NCI-H774 (cell line): ENCODE measurements around the gene OR10A2.
"Not testable (repeated sequence)": the region's sequence is repeated elsewhere in the genome, so short reads cannot be mapped to it uniquely, and the experiment has no call there.

ENCODE experiments used
- DNase-seq: peaks from one replicate; lab custom pipeline; 2025; lab: John Stamatoyannopoulos, UW

OR10A2 gene, protein sequence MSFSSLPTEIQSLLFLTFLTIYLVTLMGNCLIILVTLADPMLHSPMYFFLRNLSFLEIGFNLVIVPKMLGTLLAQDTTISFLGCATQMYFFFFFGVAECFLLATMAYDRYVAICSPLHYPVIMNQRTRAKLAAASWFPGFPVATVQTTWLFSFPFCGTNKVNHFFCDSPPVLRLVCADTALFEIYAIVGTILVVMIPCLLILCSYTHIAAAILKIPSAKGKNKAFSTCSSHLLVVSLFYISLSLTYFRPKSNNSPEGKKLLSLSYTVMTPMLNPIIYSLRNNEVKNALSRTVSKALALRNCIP

DNA sequence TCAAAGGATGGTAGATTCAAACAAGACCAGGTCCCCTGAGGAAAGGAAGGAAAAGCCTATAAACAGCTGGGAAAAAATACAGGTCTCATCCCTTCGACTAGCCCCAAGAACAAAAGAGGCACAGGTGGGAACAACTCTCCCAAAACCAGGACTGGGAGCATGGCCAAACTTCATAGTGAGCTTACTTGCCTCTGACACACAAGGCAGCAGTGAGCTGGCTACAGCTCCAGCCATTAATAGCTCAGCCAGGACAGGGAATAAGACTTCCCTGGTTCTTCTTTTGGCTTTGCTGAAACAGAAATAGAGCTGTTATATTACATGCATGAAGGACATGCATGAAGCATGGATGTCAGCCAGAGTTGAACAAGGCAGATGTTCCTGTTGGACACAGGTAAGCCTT is at the start of gene OR10A2:
TSS of gene OR10A2 (plus strand) at position 97 of the 400 bp plus-strand sequence. CDS start 6,698 bp downstream, outside the sequence.
- no peak for DNase-seq

DNA sequence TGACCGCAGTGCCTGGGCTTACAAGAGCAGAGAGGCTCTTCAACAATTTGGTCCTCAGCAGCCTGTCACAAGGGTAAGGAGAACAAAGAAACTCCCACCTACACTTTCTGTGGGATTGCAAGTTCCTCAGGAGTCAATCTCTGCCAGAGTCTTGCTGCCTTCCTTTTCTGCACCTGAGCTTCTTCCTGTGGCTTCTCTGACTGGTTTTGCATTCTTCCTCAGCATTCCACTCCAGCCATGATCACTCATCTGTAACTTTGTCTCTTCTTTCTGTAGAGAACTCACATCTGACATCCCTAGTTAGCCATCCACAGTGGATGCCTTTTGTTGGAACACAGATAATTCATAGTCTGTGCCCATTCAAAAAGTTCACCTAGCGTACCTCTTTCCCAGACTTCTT is 49.2 kb upstream of the OR10A2 start:
- no peak for DNase-seq

DNA sequence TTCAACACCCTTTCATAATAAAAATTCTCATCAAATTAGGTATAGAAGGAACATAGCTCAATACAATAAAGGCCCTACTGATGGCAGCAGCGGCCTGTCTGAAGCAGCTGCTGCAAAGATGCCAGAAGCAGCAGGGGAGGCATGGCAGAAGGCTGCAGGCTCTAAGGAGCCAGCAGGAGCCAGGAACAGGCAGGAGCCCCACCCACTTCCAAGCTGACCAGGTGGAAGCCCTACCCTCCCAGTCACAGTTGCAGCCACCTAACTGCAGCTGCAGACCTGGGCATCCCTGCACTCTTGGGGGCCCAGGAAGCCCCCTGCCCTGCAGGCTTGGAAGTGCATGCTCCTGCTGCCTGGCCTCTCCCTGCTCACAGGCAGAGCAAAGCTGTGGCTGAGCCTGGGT is 45.2 kb upstream of the OR10A2 start:
- no peak for DNase-seq

DNA sequence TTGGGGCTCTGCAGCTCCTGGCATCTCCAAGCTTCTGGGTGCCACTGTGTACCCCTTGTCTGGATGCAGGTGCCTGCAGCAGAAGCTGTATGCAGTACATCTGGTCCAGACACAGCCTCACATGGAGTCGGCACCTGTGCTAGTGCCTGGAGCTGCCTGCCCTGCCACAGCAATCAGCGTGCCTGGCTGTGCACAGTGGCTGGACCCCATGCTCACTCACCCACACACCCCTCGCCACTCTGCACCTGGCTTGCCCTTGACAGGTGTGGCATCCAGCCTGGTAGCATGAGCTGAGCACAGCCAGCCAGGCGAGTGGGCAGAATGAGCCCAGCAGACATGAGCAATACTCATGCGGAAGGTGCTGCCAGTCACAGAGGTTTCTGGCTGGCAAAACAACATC is 43.9 kb upstream of the OR10A2 start:
- DNase-seq = no peak

DNA sequence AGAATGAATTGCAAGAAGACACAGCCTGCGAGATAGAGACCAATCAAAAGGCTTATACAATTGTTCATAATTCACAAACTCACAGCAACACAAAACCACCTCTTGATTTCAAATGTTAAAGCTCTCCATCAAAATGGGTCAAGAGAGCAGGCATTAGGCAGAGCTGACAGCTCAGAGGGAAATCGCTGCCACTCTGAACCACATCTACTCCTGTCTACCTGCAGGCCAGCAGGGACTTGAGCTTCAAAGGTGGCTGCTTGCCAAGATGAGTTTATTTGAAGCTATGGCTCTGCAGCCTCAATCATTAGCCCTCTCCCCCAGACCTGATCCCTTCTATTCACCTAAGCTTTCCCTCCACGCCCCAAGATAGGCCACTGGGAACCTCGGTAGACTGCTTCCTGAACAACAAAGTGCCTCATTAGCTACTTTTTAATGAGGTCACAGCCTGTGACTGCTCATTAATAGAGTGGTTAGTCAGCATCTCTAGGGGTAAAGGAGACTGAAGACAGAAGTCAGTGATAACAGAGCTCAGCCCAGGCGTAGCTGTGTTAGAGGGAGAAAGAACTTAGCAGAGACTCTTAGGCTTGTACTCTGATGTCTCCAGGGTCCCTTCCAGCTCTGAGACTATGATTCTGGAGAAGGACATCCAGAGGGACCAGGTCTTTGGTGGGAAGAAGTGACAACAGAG is 38.6 kb upstream of the OR10A2 start:
- DNase-seq = no peak

DNA sequence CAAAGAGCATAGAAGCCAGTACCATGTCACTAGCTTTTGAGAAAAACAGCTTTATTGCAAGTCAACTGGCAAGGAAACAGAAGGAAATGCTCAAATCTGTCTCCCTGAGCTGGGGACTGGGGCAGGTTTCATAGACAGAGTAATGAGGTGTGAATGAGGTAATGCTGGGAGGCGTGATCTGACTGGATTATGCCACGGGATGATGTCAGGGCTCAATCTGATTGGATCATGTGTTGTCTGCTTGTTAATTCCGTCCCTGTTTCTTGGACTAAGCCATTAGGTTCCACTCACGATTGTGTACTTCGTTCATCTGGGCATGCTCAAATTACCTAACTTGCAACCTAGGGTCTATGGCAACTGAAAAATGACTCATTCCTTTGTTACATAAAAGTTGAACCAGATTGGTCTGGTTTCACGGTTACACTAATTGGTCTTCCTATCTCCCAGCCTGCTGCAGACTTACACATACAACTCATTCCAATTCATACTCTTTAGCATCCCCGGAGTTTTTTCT is 37.6 kb upstream of the OR10A2 start:
- no peak for DNase-seq

DNA sequence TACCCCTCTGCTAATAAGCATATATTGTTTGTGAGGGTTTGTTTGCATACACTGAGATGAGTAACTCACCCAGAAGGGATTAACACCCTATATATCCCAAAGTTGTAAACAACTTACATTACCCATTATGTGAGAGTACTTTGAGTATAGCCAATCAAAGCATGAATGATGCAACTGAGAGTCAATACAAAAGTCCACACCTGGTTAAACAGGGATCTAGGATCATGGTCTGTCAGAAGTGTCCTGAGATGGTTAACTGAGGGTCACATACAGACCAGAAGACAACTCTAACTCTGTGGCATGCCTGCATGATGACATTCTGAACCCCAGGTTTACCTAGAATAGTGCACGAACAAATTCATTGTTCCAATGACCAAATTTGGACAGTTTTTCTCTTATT is 34.8 kb upstream of the OR10A2 start:
- DNase-seq = no peak

DNA sequence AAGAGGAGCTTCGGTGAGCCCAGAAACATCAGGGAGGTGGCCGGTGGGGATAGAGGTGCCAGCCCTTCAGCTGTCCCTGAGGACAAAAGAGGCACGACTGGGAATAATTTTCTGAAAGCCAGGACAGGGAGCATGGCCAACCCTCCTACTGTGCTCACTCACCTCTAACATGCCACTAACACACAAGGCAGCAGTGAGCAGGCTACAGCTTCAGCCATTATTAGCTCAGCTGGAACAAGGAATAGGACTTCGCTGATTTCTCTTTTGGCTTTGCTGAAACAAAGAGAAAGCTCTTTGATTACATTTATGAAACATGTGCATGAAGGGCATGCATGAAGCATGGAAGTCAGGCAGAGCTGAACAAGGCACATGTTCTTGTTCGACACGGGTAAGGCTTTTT is 29.5 kb upstream of the OR10A2 start:
- no peak for DNase-seq

DNA sequence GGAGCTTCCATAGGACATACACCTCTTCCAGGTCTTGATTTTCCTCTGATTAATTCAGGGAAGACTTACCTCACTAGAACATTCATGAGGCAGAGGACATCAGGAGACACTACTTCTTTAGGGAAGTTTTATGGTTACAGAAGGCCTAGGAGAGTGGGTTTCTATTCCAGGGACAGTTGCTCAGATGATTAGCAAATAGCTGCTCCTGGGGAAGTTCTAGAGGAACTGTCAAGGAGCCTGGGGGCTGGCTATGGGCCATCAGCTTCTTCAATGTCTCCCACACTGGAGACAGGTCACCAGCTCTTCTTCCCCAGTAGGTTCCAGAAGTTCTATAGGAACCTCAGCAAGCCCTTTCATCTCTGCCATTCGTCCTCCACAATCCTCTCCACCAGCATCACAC is 28.8 kb upstream of the OR10A2 start:
- no peak for DNase-seq

DNA sequence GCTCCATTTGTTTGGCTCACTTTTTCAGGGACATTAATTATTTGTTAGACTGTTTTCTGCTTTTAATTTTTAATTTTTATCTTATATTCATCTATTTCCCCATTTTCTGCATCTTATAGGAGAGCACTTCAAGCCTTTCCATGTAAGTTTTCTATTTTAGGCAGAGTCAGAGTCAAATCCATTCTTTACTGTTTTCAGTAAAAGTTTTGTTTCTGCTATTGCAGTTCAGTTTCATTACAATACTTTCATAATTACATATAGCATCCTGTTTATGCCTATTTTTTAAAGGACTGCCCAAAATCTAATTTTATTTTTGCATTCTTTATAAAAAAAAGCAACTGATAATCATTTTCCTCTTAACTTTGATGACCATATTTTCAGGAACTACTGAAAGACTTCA is 21.2 kb upstream of the OR10A2 start:
- DNase-seq = no peak

DNA sequence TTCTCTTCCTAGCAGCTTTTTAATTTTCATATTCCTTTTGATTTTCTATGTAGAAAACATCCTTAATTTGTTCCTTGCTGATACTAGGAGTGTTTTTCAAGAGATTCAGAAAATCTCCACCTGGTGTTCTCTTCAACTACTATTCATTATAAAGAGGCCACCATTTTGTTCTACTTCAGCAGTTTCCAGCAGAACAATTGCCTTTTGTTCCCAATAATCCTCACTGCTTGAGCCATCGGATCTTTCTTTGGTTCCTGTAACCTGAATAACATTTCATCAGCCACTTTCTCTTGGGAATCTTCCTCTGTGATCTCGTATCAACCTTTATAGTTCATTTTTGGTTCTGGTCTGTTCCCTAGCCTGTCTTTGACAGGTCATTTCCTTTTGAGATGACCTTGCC is 19.2 kb upstream of the OR10A2 start:
- no peak for DNase-seq

DNA sequence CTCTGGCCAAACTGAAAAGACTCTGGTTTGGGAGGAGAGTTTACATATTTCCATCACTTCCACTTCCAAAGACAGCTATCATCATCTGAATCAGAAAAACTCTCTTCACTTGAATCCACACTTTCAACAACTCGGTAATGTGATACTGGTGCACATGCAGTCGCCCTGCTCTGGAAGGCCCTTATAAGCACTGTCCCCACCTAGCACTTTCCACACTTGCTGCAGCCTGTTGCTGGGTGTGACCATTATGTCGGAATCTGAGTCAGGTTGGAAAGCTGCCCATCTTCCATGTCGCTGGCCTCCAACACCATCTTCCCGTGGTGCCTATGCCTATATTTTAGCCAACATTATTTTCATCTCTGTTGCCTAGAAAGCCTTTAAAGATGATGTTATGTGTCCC is 18.5 kb upstream of the OR10A2 start:
- no peak for DNase-seq

DNA sequence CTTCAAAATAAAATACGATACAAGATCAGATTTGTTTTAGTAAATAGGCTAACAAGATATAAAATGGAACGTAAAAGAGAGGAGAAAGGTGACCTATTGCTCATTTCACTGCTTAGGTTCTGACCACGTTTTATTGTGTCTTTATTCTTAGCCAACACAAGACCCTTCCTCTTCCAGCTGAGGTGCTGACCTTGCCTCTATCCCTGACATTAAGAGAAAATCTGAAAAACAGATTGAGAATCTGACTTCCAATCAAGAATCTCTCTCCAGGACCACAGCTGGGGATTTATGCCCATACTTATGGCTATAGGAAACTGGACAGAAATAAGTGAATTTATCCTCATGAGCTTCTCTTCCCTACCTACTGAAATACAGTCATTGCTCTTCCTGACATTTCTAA is 17.5 kb upstream of the OR10A2 start, which contains the start of gene OR10A5:
TSS of gene OR10A5 (plus strand) at position 301 of the 400 bp plus-strand sequence. CDS start at position 301, 0 bp downstream.
- no peak for DNase-seq

DNA sequence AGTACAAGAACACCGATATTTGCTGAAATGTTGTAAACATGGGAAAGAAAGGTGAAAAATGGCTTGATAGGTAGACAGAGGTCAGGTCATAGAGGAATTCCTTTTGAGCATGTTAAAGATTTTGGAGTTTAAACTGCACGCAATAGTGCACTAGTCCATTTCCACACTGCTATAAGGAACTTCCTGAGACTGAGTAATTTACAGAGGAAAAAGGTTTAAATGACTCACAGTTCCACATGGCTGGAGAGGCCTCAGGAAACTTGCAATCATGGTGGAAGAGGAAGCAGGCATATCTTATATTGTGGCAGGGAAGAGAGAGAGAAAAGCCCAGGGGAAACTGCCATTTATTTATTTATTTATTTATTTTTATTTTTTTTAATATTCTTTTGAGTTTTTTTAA is 12.3 kb upstream of the OR10A2 start:
- DNase-seq = no peak

DNA sequence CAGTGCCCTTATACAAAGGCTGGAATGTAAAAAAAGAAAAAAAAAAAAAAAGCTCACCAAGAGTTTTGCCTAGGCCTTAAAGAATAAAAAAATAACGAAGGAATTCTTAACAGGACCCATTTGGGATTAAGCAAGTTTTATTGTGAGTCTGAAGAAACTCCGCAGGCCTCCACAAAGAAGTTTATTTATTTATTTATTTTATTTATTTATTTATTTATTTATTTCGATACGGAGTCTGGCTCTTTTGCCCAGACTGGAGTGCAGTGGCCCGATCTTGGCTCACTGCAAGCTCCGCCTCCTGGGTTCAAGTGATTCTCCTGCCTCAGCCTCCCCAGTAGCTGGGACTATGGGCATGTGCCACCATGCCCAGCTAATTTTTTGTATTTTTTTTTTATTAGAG is 8.1 kb upstream of the OR10A2 start:
- not testable (repeated sequence) for DNase-seq

DNA sequence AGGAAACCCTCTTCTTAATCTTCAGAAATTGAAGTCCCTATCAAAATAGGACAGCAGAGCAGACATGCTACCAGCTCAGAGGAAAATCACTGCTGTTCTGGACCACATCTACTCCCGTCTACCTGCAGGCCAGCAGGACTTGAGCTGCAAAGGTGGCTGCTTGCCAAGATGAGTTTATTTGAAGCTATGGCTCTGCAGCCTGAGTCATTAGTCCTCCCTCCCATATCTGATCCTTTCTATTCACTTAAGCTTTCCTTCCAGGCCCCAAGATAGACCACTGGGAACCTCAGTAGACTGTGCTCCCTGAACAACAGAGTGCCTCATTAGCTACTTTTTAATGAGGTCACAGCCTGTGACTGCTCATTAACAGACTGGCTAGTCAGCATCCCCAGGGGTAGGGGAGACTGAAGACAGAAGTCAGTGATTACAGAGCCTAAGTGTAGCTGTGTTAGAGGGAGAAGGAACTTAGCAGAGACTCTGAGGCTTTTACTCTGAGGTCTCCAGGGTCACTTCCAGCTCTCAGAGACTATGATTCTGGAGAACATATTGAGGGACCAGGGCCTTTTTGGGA is 6.8 kb upstream of the OR10A2 start:
- no peak for DNase-seq

DNA sequence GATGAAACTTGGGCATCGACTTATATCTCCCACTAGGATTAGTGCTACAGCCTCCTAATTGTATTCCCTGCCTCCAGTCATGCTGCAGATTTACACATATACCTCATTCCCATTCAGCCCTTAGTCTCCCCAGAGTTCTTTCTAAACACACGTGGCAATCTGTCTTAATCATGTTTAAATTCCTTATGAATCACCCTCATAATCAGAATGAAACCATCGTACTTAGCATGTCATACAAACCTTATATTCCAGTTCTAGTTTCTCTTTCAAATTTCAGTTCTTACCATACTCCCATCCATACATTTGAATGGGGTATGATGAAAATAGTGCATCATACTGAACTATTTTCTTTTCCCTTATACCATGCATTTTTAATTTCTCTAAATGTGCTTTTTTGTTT is 6.0 kb upstream of the OR10A2 start:
- no peak for DNase-seq

DNA sequence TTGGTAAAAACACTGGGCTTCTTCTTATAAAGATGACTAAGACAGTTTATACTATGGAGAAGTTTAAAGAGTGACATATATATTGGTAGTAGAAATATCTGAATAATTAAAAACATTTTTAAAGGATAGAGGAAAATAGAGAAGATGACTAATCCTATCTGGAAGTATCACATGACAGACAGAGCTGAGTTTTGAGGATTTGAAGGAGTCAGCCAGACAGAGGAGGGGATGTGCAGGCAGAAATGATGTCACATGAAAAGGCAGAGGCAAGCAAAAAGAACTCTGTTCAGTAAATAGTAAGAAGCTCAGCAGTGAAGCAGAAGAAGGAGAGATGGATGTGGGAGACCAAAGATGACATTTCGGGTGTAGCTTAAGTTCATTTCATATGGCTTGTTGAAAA is 1.6 kb downstream of the OR10A2 start:
- no peak for DNase-seq

DNA sequence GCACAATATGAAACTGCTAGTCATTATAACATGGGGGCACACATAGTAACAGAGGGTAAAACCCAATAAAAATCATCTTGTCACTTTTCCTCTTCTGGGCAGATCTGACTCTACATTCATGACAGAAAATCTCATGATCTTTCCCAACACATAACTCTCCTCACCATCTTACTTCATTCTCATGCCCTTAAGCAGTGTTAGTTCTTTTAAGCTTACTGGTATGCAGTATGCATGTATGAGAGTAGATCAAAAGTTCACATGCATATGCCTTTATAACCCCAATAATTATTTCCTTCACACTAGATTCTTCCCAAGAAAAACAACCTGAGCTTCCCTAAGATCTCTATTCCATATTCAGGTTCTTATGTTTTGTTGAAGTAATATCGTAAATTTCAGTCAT is 8.4 kb downstream of the OR10A2 start:
- DNase-seq = no peak

DNA sequence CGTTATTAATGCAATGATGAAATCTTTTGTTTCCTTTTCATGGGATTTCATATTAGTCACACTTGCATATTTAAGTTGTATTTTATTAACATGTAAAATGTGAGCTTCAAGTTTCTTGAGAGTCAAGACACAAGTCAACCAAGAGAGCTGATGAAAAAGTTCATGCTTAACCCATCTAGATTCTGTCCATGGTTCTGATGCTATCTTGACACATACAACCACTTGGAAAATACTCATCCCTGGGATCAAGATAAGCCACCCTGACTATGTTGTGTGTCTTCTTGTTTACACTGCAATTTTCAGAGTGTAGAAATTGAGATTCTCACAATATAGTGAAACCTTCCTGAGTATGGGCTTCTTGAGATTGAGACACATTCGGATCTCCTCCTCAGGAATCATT is 12.9 kb downstream of the OR10A2 start:
- DNase-seq = no peak

DNA sequence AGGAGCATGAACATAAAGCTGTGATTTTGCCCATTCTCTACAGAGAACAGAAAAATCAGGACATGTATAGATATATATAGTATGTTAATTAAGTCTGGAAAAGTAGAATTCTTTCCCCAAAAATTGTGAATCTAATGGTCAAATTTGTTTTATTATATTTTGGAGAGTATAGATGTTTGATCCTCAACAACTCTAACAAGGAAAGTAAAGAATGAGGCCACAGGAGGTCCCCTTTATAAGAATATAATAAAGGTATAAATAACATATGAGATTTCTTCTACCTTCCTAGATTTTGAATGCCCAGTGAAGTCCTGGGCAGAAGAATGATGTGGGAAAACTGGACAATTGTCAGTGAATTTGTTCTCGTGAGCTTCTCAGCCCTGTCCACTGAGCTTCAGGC is 13.5 kb downstream of the OR10A2 start, which contains the start of gene OR10A4:
TSS of gene OR10A4 (plus strand) at position 301 of the 400 bp plus-strand sequence. CDS start at position 324, 23 bp downstream.
- DNase-seq = no peak

DNA sequence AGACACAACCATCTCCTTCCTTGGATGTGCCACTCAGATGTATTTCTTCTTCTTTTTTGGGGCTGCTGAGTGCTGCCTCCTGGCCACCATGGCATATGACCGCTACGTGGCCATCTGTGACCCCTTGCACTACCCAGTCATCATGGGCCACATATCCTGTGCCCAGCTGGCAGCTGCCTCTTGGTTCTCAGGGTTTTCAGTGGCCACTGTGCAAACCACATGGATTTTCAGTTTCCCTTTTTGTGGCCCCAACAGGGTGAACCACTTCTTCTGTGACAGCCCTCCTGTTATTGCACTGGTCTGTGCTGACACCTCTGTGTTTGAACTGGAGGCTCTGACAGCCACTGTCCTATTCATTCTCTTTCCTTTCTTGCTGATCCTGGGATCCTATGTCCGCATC is 14.1 kb downstream of the OR10A2 start:
- no peak for DNase-seq

DNA sequence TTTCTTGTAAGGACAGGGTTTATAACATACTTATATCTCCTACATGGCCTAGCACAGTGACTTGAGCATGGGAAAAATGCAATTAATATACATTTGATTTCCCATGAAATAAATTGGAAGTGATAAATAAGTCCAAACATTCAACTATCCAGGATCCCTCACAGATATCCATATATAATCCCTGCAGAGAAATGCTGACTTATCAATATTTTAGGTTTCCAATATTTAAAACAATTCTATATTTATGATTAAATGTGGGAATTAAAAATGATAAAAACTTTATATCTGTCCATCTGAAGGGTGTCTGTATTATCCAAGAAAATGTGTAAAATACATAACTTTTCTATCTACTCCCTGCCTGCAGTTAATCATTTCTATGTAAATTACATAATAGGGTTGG is 19.9 kb downstream of the OR10A2 start:
- no peak for DNase-seq
